NCI-H82 treated with DMSO at 0.1 percent for 48 hours (cell line): ENCODE results near the gene ZBTB21.

Experiments
- DNase-seq: peaks from one replicate; lab custom pipeline; 2025; ENCODE audit not compliant: unreplicated experiment; lab: John Stamatoyannopoulos, UW

Gene ZBTB21

DNA sequence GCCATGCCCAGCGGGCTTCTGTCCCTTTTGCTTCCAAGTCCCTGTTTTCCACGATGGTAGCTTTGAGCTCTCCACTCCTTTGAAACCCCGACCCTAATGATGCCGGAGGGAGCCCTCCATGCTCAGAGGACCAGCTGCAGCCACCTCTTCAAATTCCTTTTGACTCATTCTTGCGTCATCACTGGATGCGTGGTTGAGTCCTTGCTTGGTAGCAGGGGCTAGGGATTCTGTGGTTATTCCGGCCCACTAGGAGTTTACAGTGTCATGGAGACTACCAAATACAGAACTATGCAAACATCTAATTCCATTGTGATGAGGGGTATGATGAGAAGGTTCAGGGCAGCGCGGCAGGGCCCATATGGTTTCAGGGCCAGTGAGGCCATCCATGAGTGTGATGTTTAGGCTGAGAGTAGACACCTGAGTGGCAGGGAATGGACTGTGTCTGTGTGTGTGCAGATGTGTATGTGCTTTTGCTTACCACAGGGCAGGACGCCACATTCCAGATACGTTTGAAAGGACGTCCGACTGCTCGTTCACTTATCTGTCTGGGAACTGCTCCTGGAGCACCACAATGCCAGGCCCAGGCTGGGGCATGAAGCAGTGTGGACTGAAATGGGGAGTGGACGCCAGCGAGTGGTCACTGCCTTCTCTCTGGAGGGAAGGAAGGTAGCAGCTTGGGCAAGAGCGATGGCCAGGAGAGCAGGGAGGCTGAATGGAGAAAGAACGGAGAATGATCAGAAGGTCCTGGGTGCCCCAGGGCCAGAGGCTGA is 30.4 kb upstream of the ZBTB21 start:
- DNase-seq = no peak

GRCh38 chr21:42039911-42040351 is 29.8 kb upstream of the ZBTB21 start:
- no peak for DNase-seq

DNA sequence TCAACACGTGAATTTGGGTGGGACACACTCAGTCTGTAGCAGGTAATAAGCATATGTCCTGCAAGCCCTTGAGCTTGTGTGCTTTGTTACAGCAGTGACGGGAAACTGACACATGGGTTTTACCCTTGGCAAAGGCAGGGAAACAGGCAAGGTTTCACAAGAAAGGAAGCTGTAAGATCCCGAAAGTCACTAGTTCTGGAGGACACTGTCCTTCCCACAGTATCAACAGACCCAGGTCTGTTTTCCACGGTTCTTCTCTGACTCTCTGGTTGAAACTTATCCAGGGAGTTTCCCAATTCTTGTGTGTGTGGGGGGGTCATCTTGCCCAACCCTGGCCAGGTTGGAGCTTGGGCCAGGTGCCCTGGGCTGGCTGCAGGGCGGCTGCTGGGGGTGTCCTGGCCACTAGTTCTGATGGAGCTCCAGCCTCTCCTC is 29.3 kb upstream of the ZBTB21 start:
- DNase-seq = no peak

GRCh38 chr21:42038826-42039425 is 28.8 kb upstream of the ZBTB21 start:
- DNase-seq = no peak

- DNase-seq = no peak
Observed at GRCh38 chr21:42038393-42038792, 28.2 kb upstream of the ZBTB21 start.

- DNase-seq = no peak
Observed at GRCh38 chr21:42037943-42038342, 27.8 kb upstream of the ZBTB21 start.

DNA sequence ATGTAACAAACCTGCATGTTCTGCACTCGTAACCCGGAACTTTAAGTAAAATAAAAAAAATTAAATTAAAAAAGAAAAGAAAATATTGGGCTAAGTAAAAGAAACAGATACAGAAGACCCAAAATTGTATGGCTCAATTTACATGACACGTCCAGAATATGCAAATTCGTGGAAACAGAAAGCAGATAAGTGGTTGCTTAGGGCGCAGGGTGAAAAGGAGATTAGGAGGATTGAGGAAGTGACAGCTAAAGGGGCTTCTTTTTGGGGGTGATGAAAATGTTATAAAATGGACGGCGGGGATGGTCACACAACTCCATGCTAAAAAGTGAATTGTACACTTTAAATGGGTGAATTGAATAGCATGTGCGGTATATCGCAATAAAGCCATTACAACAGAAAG is 27.4 kb upstream of the ZBTB21 start:
- DNase-seq = no peak

DNA sequence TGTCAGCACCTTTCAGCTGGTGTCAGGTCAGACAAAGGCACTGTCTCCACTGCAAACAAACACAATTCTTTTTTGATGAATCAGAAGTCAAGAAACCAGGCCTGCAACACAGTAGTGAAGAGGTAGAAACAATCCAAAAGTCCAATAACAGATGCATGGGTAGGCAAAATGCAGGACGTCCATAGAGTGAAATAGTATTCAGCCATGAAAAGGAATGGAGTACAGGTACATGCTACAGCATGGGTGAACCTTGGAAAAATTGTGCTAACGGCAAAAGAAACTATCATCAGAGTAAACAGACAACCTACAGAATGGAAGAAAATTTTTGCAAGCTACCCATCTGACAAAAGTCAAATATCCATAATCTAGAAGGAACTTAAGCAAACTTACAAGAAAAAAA is 26.2 kb upstream of the ZBTB21 start:
- DNase-seq = no peak

- no peak for DNase-seq
Observed at GRCh38 chr21:42032968-42033367, 22.8 kb upstream of the ZBTB21 start.

DNA sequence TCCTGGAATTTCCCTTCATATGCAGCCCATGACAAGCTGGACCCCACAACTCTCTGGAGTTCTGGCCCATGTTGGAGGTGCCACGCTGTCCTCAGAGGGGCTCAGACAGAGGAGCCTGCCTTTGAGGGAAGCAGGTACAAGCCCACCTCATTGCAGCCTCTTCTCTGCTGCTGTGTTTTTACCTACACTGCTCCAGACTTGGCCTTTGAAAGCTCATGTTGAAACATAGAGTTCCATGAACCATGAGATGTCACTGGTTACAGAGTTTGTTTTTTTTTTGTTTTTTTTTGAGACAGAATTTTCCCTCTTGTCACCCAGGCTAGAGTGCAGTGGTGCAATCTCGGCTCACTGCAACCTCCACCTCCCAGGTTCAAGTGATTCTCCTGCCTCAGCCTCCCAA is 22.1 kb upstream of the ZBTB21 start:
- DNase-seq = no peak

DNA sequence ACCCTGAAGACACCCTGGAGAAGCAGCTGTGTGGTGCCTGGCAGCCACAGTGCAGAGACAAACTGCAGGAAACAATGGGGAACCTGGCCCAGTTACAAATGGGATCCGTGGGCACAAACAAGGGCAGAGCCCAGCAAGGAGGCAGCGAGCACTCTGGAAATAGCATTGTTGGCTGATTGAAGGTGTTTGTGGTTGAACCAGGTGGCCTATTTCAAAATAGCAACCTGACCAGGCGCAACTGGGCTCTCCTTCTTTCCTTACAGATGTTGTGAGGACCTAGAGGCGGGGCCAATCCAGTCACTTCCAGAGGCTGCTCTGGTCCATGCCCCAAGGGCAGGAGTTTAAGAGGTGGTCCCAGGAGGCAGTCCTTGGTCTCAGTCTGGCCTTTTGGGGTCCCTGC is 21.7 kb upstream of the ZBTB21 start:
- no peak for DNase-seq

- no peak for DNase-seq
Observed at GRCh38 chr21:42031241-42031640, 21.1 kb upstream of the ZBTB21 start.

DNA sequence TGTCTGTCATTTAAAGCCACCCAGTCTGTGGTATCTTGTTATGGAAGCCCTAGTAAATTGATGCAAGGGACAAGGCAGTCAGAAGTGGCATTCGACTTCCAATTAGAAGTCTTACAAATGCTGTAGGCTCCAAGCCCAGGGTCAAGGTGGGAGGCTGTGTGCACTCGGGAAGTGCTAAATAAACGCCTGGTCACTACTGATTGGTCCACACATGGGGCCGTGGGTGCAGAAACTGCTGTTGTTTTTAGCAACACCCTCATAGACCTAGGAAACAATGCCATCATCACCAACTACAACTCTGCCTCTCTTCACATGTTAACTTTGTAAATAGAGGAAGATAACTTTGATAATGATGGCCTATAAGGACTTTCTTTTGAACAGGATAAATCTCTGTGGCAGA is 20.2 kb upstream of the ZBTB21 start:
- DNase-seq = no peak

DNA sequence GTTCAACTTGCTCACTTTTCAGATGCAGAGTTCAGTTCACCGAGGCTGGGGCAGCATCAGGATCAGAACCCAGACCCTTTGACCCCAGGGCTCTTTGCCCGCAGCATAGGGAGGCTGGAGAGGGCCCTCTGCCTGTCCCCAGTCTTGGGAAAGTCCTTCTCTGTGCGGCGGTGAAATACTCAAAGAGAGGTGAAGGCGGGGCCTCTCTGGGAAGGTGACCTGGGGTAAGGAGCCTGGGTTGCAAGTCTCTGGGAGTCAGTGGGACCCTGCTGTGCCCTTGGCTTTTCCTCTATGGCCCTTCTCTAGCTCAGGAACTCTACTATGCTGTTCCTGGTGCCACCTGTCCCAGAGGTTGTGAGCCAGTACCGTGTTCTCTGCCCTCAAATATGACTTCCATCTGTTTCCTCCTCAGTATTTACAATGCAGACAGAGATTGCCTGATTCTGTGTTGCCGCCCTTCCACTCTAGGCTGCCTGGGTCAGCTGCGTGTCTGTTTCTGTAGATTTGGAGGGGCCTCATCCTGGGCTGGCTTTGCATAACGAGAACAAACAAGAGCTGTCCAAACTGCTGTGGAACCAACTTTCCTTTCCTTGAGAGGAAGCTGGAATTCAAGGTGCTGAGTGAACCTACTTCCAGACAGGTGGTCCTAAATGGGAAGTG is 18.7 kb upstream of the ZBTB21 start:
- DNase-seq = no peak

GRCh38 chr21:42027822-42028765 is 17.9 kb upstream of the ZBTB21 start:
- DNase-seq = peak; percentile 69

DNA sequence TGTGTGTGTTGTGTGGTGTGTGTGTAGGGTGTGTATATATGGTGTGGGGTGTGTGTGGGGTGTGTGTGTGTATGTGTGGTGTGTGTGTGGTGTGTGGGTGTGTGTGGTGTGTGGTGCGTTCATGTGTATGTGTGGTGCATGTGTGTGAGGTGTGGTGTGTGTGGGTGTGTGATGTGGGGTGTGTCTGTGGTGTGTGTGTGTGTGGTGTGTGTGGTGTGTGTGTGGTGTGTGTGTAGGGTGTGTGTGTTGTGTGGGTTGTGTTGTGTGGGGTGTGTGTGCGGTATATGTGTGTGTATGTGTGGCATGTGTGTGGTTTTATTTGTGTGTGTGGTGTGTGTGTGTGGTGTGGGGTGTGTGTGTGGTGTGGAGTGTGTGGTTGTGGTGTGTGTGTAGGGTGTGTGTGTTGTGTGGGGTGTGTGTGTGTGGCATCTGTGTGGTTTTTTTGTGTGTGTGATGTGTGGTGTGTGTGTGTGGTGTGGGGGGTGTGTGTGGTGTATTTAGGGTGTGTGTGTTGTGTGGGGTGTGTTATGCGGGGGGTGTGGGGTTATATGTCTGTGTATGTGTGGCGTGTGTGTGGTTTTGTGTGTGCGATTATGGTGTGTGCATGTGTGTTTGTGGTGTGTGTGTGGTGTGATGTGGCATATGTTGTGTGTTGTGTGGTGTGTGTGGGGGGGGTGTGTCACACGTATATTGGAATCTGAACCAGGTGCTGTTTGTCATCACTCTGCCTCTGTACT is 17.1 kb upstream of the ZBTB21 start:
- no peak for DNase-seq

DNA sequence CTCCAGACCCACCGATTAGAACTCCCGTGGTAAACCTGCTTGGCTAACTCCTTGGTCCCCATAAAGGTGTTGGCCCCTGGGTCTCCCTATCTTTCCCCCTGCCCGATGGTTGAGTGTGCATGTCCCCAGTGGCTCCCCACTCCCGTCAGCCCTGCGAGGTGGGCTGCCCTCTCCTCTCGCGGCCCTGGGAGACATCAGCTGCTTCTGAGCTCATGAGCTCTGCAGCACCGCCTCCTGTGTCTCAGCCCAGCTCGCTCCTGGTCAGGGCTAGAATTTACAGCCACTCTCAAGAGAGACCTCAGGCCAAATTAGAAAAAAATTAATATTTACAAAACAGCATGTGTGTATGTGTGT is 15.9 kb upstream of the ZBTB21 start:
- DNase-seq = no peak

GRCh38 chr21:42025376-42026081 is 15.4 kb upstream of the ZBTB21 start:
- no peak for DNase-seq

GRCh38 chr21:42022906-42023305 is 12.7 kb upstream of the ZBTB21 start:
- DNase-seq = no peak

GRCh38 chr21:42022091-42022430 is 11.9 kb upstream of the ZBTB21 start:
- no peak for DNase-seq
